ENCODE measurements around the gene PFKFB4. TPM values are rescaled to one million over a fixed set of nuclear protein-coding genes. Genes with fewer than 3 reads are reported as not detected.

Gene PFKFB4
- 12.3 and 13.9 TPM in 2 replicates for total RNA-seq (2021)
- long read RNA-seq, transcript PFKFB4-201 (14 exons, 3,586 nt): major isoform, 74 of 110 reads
- long read RNA-seq, partial matches to known transcripts: 3 of 110 reads
- long read RNA-seq, other reads (novel, unspliced or antisense): 33 of 110 reads

DNA sequence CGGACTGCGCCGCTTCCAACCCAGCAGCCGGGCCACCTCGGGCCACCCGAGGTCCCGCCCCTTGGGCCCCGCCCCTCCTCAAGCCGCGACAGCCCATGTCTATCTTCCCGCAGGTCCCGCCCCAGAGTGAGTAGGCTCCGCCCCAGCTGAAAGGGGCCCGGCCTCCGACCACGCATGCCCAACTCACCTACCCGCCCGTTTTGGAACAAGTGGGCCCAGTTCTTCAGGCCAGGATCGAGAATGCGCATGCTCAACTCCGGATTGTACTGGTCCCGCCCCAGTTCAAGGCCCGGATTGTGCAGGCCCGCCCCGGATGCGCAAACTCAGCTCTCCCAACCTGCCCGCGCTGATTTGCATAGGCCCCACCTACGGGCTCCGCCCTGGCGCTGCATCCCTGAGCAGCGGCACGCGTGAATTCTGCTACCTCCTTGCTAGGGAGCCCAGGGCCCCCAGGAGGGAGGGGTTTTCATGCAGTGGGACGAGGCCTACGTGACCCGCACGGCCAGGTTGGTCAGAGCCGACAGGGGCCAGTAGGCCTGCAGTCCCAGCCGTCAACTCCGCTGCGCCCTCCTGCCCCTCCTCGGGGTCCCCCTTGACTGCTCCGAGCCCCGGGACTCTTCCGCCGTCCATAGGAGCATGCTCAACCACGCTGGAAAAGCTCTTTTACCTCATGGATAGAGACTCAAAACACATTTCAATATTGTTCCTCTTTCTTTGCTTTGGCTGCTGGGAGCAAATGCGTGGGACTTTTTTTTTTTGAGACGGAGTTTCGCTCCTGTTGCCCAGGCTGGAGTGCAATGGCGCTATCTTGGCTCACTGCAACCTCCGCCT is at the start of gene PFKFB4:
Gene PFKFB4, minus strand, starts transcription at position 8 of the 831 bp plus-strand sequence. CDS start 26 bp downstream, outside the sequence.
- WGBS (ENCODE audit: extremely low coverage, insufficient read length, low lambda C conversion rate): no CpG with 5 or more reads among the region's 53 CpGs
- Histone ChIP-seq H4K8ac (replicated peaks; ENCODE audit: insufficient read length, low read depth, low read length) (no peak within 1 kb of the TSS), H4K91ac (ENCODE audit: insufficient read length, low read depth, low read length) (no peak within 1 kb of the TSS), H3K4ac (ENCODE audit: low read depth, low read length) (no peak within 1 kb of the TSS), H3K4me2 (ENCODE audit: insufficient read depth, insufficient read length, low read length) (peak within 1 kb of the TSS; percentile 51), H3K9me3 (ENCODE audit: control insufficient read depth, low read depth, low read length) (no peaks in the 10 kb centered on the region), H2BK20ac (ENCODE audit: low read depth, low read length, poor library complexity, severe bottlenecking) (no peak within 1 kb of the TSS), H3K23me2 (ENCODE audit: insufficient read length, low read depth, low read length, poor library complexity, severe bottlenecking) (peaks cover 7% of the 10 kb centered on the region), H3K18ac (ENCODE audit: insufficient read length, low read depth, low read length) (peak within 1 kb of the TSS; percentile 46), H2AK5ac (ENCODE audit: insufficient read length, low read length) (no peak within 1 kb of the TSS), H3K79me2 (ENCODE audit: insufficient read depth, low read length) (peaks cover 2% of the 10 kb centered on the region; the same call in 1 of the 2 replicates), H3K27ac (ENCODE audit: insufficient read length, low read depth, low read length) (peak within 1 kb of the TSS; percentile 2), H3K27me3 (ENCODE audit: insufficient read depth, low read length) (no peaks in the 10 kb centered on the region), H3K79me1 (ENCODE audit: insufficient read depth, low read depth, low read length, poor library complexity, severe bottlenecking) (no peaks in the 10 kb centered on the region), H3K23ac (ENCODE audit: insufficient read length, low read depth, low read length) (no peak within 1 kb of the TSS), H3K9ac (ENCODE audit: extremely low read depth, insufficient read length, low read length) (peak within 1 kb of the TSS; percentile 54), H2BK5ac (ENCODE audit: insufficient read length, low read length) (no peak within 1 kb of the TSS), H3K56ac (ENCODE audit: insufficient read length, low read depth, low read length) (no peak within 1 kb of the TSS), H2AFZ (ENCODE audit: low read length) (no peak within 1 kb of the TSS), H4K5ac (ENCODE audit: insufficient read length, low read depth, low read length) (no peak within 1 kb of the TSS), H3K14ac (ENCODE audit: insufficient read depth, low read length) (no peak within 1 kb of the TSS; the same call in 1 of the 2 replicates), H2BK12ac (ENCODE audit: insufficient read length, low read depth, low read length) (no peak within 1 kb of the TSS), H2BK15ac (ENCODE audit: low read depth, low read length) (no peak within 1 kb of the TSS), H2BK120ac (ENCODE audit: low read depth, low read length, poor library complexity, severe bottlenecking) (no peak within 1 kb of the TSS), H3K4me1 (ENCODE audit: insufficient read depth, low read length) (peaks cover 16% of the 10 kb centered on the region; the same call in 1 of the 2 replicates), H4K20me1 (ENCODE audit: control insufficient read depth, insufficient read depth, insufficient read length) (no peaks in the 10 kb centered on the region), H3T11ph (ENCODE audit: low read length) (no peak within 1 kb of the TSS)
- Mint-ChIP-seq H3K9me3 (no peaks in the 10 kb centered on the region), H3K27ac (peak within 1 kb of the TSS; percentile 90 to 93 (median 93); a peak in 6 of 7 replicates), H3K4me3 (peak within 1 kb of the TSS; percentile 83 to 90), H3K36me3 (ENCODE audit: insufficient read depth in 1 of 3, low read depth in 3 of 3) (peaks cover 0 to 23% (median 10%) of the 10 kb centered on the region in 3 experiments; a peak in 5 of 7 replicates), H3K4me1 (peaks cover 55 to 68% of the 10 kb centered on the region in 2 experiments), H3K27me3 (ENCODE audit: low read depth) (peaks cover 2% of the 10 kb centered on the region; the same call in 1 of the 2 replicates)
- TF ChIP-seq, protein P1, sequence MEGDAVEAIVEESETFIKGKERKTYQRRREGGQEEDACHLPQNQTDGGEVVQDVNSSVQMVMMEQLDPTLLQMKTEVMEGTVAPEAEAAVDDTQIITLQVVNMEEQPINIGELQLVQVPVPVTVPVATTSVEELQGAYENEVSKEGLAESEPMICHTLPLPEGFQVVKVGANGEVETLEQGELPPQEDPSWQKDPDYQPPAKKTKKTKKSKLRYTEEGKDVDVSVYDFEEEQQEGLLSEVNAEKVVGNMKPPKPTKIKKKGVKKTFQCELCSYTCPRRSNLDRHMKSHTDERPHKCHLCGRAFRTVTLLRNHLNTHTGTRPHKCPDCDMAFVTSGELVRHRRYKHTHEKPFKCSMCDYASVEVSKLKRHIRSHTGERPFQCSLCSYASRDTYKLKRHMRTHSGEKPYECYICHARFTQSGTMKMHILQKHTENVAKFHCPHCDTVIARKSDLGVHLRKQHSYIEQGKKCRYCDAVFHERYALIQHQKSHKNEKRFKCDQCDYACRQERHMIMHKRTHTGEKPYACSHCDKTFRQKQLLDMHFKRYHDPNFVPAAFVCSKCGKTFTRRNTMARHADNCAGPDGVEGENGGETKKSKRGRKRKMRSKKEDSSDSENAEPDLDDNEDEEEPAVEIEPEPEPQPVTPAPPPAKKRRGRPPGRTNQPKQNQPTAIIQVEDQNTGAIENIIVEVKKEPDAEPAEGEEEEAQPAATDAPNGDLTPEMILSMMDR (conservative IDR thresholded peaks at IDR 0.05): peak; percentile 30; the same call in 1 of the 3 replicates
- peak; percentile 100 for DNase-seq
